Motor neuron (in vitro differentiated cells): Measurements from ENCODE around the gene ZMYND8. TPM values are rescaled to one million over a fixed set of nuclear protein-coding genes. Genes with fewer than 3 reads are reported as not detected.
A peak's percentile ranks its signal among the peaks of the same experiment; 100 is the strongest.
"Not testable (repeated sequence)": the region's sequence is repeated elsewhere in the genome, so short reads cannot be mapped to it uniquely, and the experiment has no call there.

ENCODE experiments used
- ATAC-seq, 8 experiments: fragments of 200-7000 bp; cut with Tn5 transposase; replicated peaks in 6 of 8; 2 replicates each; pipeline ENCODE4 v1.8.0; 2021; ENCODE audit warnings: mild to moderate bottlenecking in 8 of 8, moderate library complexity in 8 of 8
- H3K27ac ChIP-seq, 2 donors: fragments of 250-450 bp; sonication (Bioruptor Pico); 2 replicates each; pipeline ENCODE4 v1.9.0; 2021; ENCODE audit warnings: antibody characterized with exemption in 2 of 2, mild to moderate bottlenecking in 2 of 2, moderate library complexity in 1 of 2
- H3K4me1 ChIP-seq, 2 donors: fragments of 250-450 bp; sonication (Bioruptor Pico); replicated peaks in 1 of 2; 2 replicates each; pipeline ENCODE4 v1.6.1; 2021; ENCODE audit warnings: antibody characterized with exemption in 2 of 2, mild to moderate bottlenecking in 2 of 2, moderate library complexity in 1 of 2
- H3K4me3 ChIP-seq, 5 donors: fragments of 250-450 bp; sonication (Bioruptor Pico); 2 replicates each; pipeline ENCODE4 v1.9.0; 2021; ENCODE audit warnings: antibody characterized with exemption in 5 of 5, mild to moderate bottlenecking in 5 of 5, moderate library complexity in 4 of 5
- WGBS, 10 experiments: fragments of 450-650 bp; shearing (Covaris generic); methylation state at CpG; one replicate each; pipeline ENCODE4 v1.0.0; 2022; 5-methylcytosine and 5-hydroxymethylcytosine counted together
- in situ Hi-C, 9 experiments: fragments of 400-800 bp; cut with MboI; loops; one replicate each; pipeline ENCODE4 v1.15.0; 2021; ENCODE audit warnings: low sequenced_read_pairs in 9 of 9, low pct_unique_long_range_greater_than_20kb in 2 of 9; ENCODE audit not compliant: unreplicated experiment in 9 of 9
- total RNA-seq, 8 experiments: library from RNA; unstranded; fragments of 300-600 nt; gene quantifications; 2 replicates each; pipeline versions ENCODE4 v1.2.3 to v1.2.4, GENCODE V29; 2022

ZMYND8 gene
- total RNA-seq, 8 experiments from 2014 or later: 18.1 to 90.8 (median 36.7) TPM

- H3K27ac ChIP-seq, H3K4me3 ChIP-seq, H3K4me1 ChIP-seq, in situ Hi-C loops, ATAC-seq: not testable (repeated sequence)
- WGBS, 10 experiments: 80 to 100% (median 97%) methylated on average over 1 to 8 of the region's 11 CpGs; no CpG with 5 or more reads in 4 of the 10 experiments
These were observed 9.8 kb upstream of the ZMYND8 start for GRCh38 chr20:47366301-47366700.

GRCh38 chr20:47365023-47365764, 8.7 kb upstream of the ZMYND8 start:
- Histone ChIP-seq H3K4me1 (peaks cover 15 to 16% of the 10 kb centered on the region in 2 donors), H3K27ac (no peak overlapping the region), H3K4me3 (no peak overlapping the region)
- no peak for ATAC-seq
- 70 to 96% (median 90%) methylated on average over 2 to 8 of the region's 13 CpGs; no CpG with 5 or more reads in 4 of the 10 experiments for WGBS, 10 experiments
- in situ Hi-C loops: no loop called here

- no peak overlapping the region for H3K27ac ChIP-seq
- ATAC-seq: no peak
- peaks cover 39 to 42% of the 10 kb centered on the region in 2 donors for H3K4me1 ChIP-seq
- H3K4me3 ChIP-seq: no peak overlapping the region
- in situ Hi-C loops: no loop called here
- 85 to 95% (median 90%) methylated on average over 3 to 15 of the region's 17 CpGs; no CpG with 5 or more reads in 1 of the 10 experiments for WGBS, 10 experiments
These were observed 6.1 kb upstream of the ZMYND8 start for GRCh38 chr20:47362361-47363219.

- peak overlapping the region; percentile 98 for H3K27ac ChIP-seq
- peaks cover 51 to 52% of the 10 kb centered on the region in 2 donors for H3K4me1 ChIP-seq
- H3K4me3 ChIP-seq: no peak overlapping the region
- in situ Hi-C loops: no loop called here
- WGBS, 10 experiments: 34 to 100% (median 75%) methylated on average over 3 to 14 of the region's 18 CpGs; no CpG with 5 or more reads in 1 of the 10 experiments
- no peak for ATAC-seq
These were observed 4.8 kb upstream of the ZMYND8 start for GRCh38 chr20:47361057-47361915.

- Histone ChIP-seq H3K4me1 (peaks cover 57 to 59% of the 10 kb centered on the region in 2 donors), H3K4me3 (no peak overlapping the region), H3K27ac (peak overlapping the region; percentile 98)
- 0 to 19% (median 10%) methylated on average over 1 to 10 of the region's 19 CpGs; no CpG with 5 or more reads in 1 of the 10 experiments for WGBS, 10 experiments
- in situ Hi-C loops: no loop called here
- peak; percentile 32 to 56 (median 35) for ATAC-seq
These were observed 4.0 kb upstream of the ZMYND8 start for GRCh38 chr20:47360297-47361056.

GRCh38 chr20:47359530-47360296, 3.2 kb upstream of the ZMYND8 start:
- H3K4me3 ChIP-seq: no peak overlapping the region

GRCh38 chr20:47358672-47359529, 2.4 kb upstream of the ZMYND8 start:
- Histone ChIP-seq H3K4me3 (no peak overlapping the region), H3K4me1 (peaks cover 67 to 73% of the 10 kb centered on the region in 2 donors), H3K27ac (peak overlapping the region; percentile 98)
- ATAC-seq: peak; percentile 20 to 66 (median 52)
- 0 to 40% (median 20%) methylated on average over 1 to 12 of the region's 17 CpGs; no CpG with 5 or more reads in 1 of the 10 experiments for whole genome bisulfite sequencing, 10 experiments
- in situ Hi-C loops: no loop called here

More at GRCh38 chr20:47359530-47360296, 3.2 kb upstream of the ZMYND8 start:
- ATAC-seq: no peak
- WGBS, 10 experiments: 43 to 100% (median 82%) methylated on average over 1 to 8 of the region's 9 CpGs; no CpG with 5 or more reads in 3 of the 10 experiments
- Histone ChIP-seq H3K27ac (peak overlapping the region; percentile 98), H3K4me1 (peaks cover 62 to 65% of the 10 kb centered on the region in 2 donors)
- in situ Hi-C loops: no loop called here

- WGBS, 10 experiments: 6 to 39% (median 33%) methylated on average over 2 to 7 of the region's 15 CpGs; no CpG with 5 or more reads in 3 of the 10 experiments
- in situ Hi-C loops: no loop called here
- Histone ChIP-seq H3K4me3 (no peak overlapping the region), H3K27ac (peak overlapping the region; percentile 98), H3K4me1 (peaks cover 75 to 81% of the 10 kb centered on the region in 2 donors)
- no peak for ATAC-seq
These were observed 1.7 kb upstream of the ZMYND8 start for GRCh38 chr20:47358039-47358671.

- peak overlapping the region; percentile 98 for H3K27ac ChIP-seq
- 5 to 12% methylated on average over 4 to 6 of the region's 29 CpGs; no CpG with 5 or more reads in 8 of the 10 experiments for WGBS, 10 experiments
- H3K4me3 ChIP-seq: peak overlapping the region in 1 of 5 donors; percentile 10
- peak; percentile 4 to 39 (median 26) for ATAC-seq
- in situ Hi-C loops: no loop called here
- H3K4me1 ChIP-seq: peaks cover 82 to 88% of the 10 kb centered on the region in 2 donors
These were observed 968 bp upstream of the ZMYND8 start for GRCh38 chr20:47357296-47358038.

- Histone ChIP-seq H3K4me3 (peak overlapping the region; percentile 15 to 40 (median 29)), H3K4me1 (peaks cover 89 to 97% of the 10 kb centered on the region in 2 donors), H3K27ac (peak overlapping the region; percentile 98)
- in situ Hi-C loops: no loop called here
- no peak for ATAC-seq
These were observed 326 bp downstream of the ZMYND8 start for GRCh38 chr20:47356220-47356525.
